ENCODE measurements around the gene AIM2.
A peak's percentile ranks its signal among the peaks of the same experiment; 100 is the strongest.

The AIM2 gene

DNA sequence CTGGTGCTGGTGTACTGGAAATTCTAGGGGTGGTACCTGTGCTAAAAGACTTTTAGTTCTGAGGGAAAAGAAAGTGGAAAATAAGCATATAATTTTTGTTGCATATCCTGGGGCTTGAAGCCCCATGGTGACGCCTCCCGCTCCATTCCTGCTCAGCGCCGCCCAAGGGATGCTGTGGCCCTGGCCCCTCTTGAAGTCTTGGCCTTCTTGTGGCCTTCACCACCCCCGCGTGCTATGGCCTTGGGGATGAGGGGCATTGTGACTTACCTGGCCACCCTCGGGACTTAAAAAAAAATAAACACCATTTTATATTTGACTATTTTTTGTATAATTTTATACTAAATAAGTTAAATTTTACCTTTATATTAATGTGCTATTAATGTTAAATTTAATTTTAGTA, 51.5 kb downstream of the AIM2 start:
- Histone ChIP-seq H4K20me1 (ENCODE audit: insufficient read depth, low read length) (no peaks in the 10 kb centered on the region), H3F3A (ENCODE audit: insufficient read depth, low read length) (no peaks in the 10 kb centered on the region), H3K27ac (ENCODE audit: low read depth, low read length, poor library complexity, severe bottlenecking) (no peak overlapping the region), H3K9me3 (ENCODE audit: low read length) (no peaks in the 10 kb centered on the region), H3K9me2 (ENCODE audit: low read depth, low read length) (no peaks in the 10 kb centered on the region), H2AFZ (ENCODE audit: low read length) (no peak overlapping the region), H3K27me3 (ENCODE audit: insufficient read depth, low read length) (no peaks in the 10 kb centered on the region), H3K4me3 (ENCODE audit: low read depth, low read length, poor library complexity, severe bottlenecking) (no peak overlapping the region), H3K79me2 (ENCODE audit: insufficient read depth, low read length) (peaks cover 40% of the 10 kb centered on the region), H3K36me3 (ENCODE audit: insufficient read depth, low read length) (peaks cover 98% of the 10 kb centered on the region), H3K4me1 (ENCODE audit: insufficient read depth, low read length, severe bottlenecking) (no peaks in the 10 kb centered on the region), H3K4me2 (ENCODE audit: low read length) (no peak overlapping the region), H3K9ac (ENCODE audit: low read length) (no peak overlapping the region)
- TF ChIP-seq, protein P1, sequence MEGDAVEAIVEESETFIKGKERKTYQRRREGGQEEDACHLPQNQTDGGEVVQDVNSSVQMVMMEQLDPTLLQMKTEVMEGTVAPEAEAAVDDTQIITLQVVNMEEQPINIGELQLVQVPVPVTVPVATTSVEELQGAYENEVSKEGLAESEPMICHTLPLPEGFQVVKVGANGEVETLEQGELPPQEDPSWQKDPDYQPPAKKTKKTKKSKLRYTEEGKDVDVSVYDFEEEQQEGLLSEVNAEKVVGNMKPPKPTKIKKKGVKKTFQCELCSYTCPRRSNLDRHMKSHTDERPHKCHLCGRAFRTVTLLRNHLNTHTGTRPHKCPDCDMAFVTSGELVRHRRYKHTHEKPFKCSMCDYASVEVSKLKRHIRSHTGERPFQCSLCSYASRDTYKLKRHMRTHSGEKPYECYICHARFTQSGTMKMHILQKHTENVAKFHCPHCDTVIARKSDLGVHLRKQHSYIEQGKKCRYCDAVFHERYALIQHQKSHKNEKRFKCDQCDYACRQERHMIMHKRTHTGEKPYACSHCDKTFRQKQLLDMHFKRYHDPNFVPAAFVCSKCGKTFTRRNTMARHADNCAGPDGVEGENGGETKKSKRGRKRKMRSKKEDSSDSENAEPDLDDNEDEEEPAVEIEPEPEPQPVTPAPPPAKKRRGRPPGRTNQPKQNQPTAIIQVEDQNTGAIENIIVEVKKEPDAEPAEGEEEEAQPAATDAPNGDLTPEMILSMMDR (IDR thresholded peaks at IDR 0.05; ENCODE audit: low read length), result no peak
- TF ChIP-seq EZH2 (IDR thresholded peaks at IDR 0.05; ENCODE audit: borderline replicate concordance, low read length), result no peak

GRCh38 chr1:159023723-159024122, 52.8 kb downstream of the AIM2 start:
- no peak overlapping the region for H3K9ac ChIP-seq (ENCODE audit: low read length)
- H3F3A ChIP-seq (ENCODE audit: insufficient read depth, low read length), result no peaks in the 10 kb centered on the region
- peaks cover 35% of the 10 kb centered on the region for H3K79me2 ChIP-seq (ENCODE audit: insufficient read depth, low read length)
- no peaks in the 10 kb centered on the region for H3K9me2 ChIP-seq (ENCODE audit: low read depth, low read length)
- H3K36me3 ChIP-seq (ENCODE audit: insufficient read depth, low read length), result peaks cover 98% of the 10 kb centered on the region
- no peaks in the 10 kb centered on the region for H3K27me3 ChIP-seq (ENCODE audit: insufficient read depth, low read length)
- H4K20me1 ChIP-seq (ENCODE audit: insufficient read depth, low read length), result no peaks in the 10 kb centered on the region
- no peaks in the 10 kb centered on the region for H3K9me3 ChIP-seq (ENCODE audit: low read length)
- H3K4me2 ChIP-seq (ENCODE audit: low read length), result no peak overlapping the region
- TF ChIP-seq EZH2 (IDR thresholded peaks at IDR 0.05; ENCODE audit: borderline replicate concordance, low read length), result no peak
- TF ChIP-seq, protein P1 (IDR thresholded peaks at IDR 0.05; ENCODE audit: low read length), result no peak
- H3K27ac ChIP-seq (ENCODE audit: low read depth, low read length, poor library complexity, severe bottlenecking), result no peak overlapping the region
- no peak overlapping the region for H2AFZ ChIP-seq (ENCODE audit: low read length)
- no peaks in the 10 kb centered on the region for H3K4me1 ChIP-seq (ENCODE audit: insufficient read depth, low read length, severe bottlenecking)
- H3K4me3 ChIP-seq (ENCODE audit: low read depth, low read length, poor library complexity, severe bottlenecking), result no peak overlapping the region

DNA sequence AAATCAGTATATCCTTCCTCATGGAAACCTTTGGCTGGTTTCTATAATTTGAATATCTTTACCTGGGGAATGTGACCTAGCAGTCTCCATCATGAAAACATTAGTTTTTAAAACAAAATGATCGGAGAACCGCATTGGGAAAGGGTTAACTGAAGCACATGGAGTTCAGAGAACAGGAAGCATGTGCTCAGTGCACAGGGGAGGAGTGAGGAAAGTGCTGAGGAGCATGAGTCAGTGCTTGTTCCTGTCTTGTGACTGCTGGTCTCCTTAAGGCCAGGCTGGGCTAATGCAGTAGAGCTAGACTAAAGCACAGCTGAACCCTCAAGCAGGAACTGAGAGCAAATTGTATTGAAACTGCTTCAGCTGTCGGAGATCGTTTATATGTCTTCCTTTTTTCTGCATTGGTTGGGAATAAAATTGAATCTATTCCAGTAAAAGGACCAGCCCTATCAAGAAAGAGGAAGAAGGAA, 61.1 kb downstream of the AIM2 start:
- peaks cover 35% of the 10 kb centered on the region for H3K79me2 ChIP-seq (ENCODE audit: insufficient read depth, low read length)

More for the DNA sequence above, 61.1 kb downstream of the AIM2 start:
- Histone ChIP-seq H3K4me2 (ENCODE audit: low read length) (0 out of 2 replicates have a peak overlapping the region, but pooled peaks have one; percentile 2), H3F3A (ENCODE audit: insufficient read depth, low read length) (no peaks in the 10 kb centered on the region), H3K36me3 (ENCODE audit: insufficient read depth, low read length) (peaks cover 73% of the 10 kb centered on the region), H3K4me3 (ENCODE audit: low read depth, low read length, poor library complexity, severe bottlenecking) (no peak overlapping the region), H3K9ac (ENCODE audit: low read length) (no peak overlapping the region), H2AFZ (ENCODE audit: low read length) (no peak overlapping the region), H3K9me3 (ENCODE audit: low read length) (no peaks in the 10 kb centered on the region), H4K20me1 (ENCODE audit: insufficient read depth, low read length) (no peaks in the 10 kb centered on the region), H3K27ac (ENCODE audit: low read depth, low read length, poor library complexity, severe bottlenecking) (peak overlapping the region; percentile 63), H3K4me1 (ENCODE audit: insufficient read depth, low read length, severe bottlenecking) (peaks cover 42% of the 10 kb centered on the region), H3K9me2 (ENCODE audit: low read depth, low read length) (no peaks in the 10 kb centered on the region), H3K27me3 (ENCODE audit: insufficient read depth, low read length) (no peaks in the 10 kb centered on the region)
- TF ChIP-seq, protein P1 (IDR thresholded peaks at IDR 0.05; ENCODE audit: low read length), result no peak
- TF ChIP-seq EZH2 (IDR thresholded peaks at IDR 0.05; ENCODE audit: borderline replicate concordance, low read length), result no peak

Data from OCI-LY1 (cell line).